Mesenchymal stem cell (in vitro differentiated cells and primary cell): Measurements from ENCODE around the gene TTC22.
A peak's percentile ranks its signal among the peaks of the same experiment; 100 is the strongest.

Experiments used
- DNase-seq: peaks from one replicate; pipeline ENCODE4 v3.0.0-alpha.2; 2013
- H2AFZ ChIP-seq: one replicate; pipeline ENCODE4 v1.6.1; 2013; ENCODE audit warnings: low read depth, mild to moderate bottlenecking, control low read depth, inconsistent platforms, low read length, moderate library complexity
- H2AK5ac ChIP-seq: 2 replicates; pipeline ENCODE4 v1.6.1; 2013; ENCODE audit warnings: low read length, moderate library complexity, mild to moderate bottlenecking, inconsistent platforms; ENCODE audit not compliant: severe bottlenecking
- H2BK120ac ChIP-seq: one replicate; pipeline ENCODE4 v1.6.1; 2013; ENCODE audit warnings: low read depth, mild to moderate bottlenecking, inconsistent platforms, low read length, moderate library complexity
- H2BK12ac ChIP-seq, 2 experiments: one replicate each; pipeline ENCODE4 v1.6.1; 2013; ENCODE audit warnings: inconsistent platforms in 2 of 2, low read length in 2 of 2, mild to moderate bottlenecking in 2 of 2, moderate library complexity in 2 of 2, control low read depth in 1 of 2
- H2BK15ac ChIP-seq: one replicate; pipeline ENCODE4 v1.6.1; 2013; ENCODE audit warnings: mild to moderate bottlenecking, low read depth, inconsistent platforms; ENCODE audit not compliant: poor library complexity, severe bottlenecking
- H2BK5ac ChIP-seq: 2 replicates; pipeline ENCODE4 v1.6.1; 2013; ENCODE audit warnings: low read depth, mild to moderate bottlenecking, low read length, control low read depth, inconsistent platforms; ENCODE audit not compliant: poor library complexity, severe bottlenecking
- H3K14ac ChIP-seq, 2 experiments: one replicate each; pipeline ENCODE4 v1.6.1; 2013; ENCODE audit warnings: inconsistent platforms in 2 of 2, low read length in 2 of 2, control low read depth in 1 of 2, mild to moderate bottlenecking in 1 of 2, moderate library complexity in 1 of 2
- H3K18ac ChIP-seq, 2 experiments: one replicate each; pipeline ENCODE4 v1.6.1; 2013; ENCODE audit warnings: inconsistent platforms in 2 of 2, low read length in 2 of 2, control low read depth in 1 of 2, low read depth in 1 of 2, mild to moderate bottlenecking in 1 of 2
- H3K23ac ChIP-seq, 2 experiments: one replicate each; pipeline ENCODE4 v1.6.1; 2013; ENCODE audit warnings: inconsistent platforms in 2 of 2, low read length in 2 of 2, mild to moderate bottlenecking in 2 of 2, moderate library complexity in 2 of 2, control low read depth in 1 of 2
- H3K27ac ChIP-seq: 2 replicates; pipeline ENCODE4 v1.5.1; 2013; ENCODE audit warnings: mild to moderate bottlenecking, moderate library complexity, low read length, control low read depth, inconsistent platforms; ENCODE audit not compliant: poor library complexity, severe bottlenecking
- H3K27me3 ChIP-seq, 2 experiments: 2 replicates each; pipeline versions ENCODE4 v1.6.1 to v1.7.0; 2013; ENCODE audit warnings: low read length in 2 of 2, mild to moderate bottlenecking in 2 of 2, moderate library complexity in 2 of 2, control low read depth in 1 of 2, inconsistent platforms in 1 of 2; ENCODE audit not compliant: control insufficient read depth in 1 of 2, insufficient read depth in 1 of 2
- H3K36me3 ChIP-seq, 2 experiments: 2 replicates each; pipeline versions ENCODE4 v1.6.1 to v1.7.0; 2013; ENCODE audit warnings: low read length in 2 of 2, control low read depth in 1 of 2, inconsistent platforms in 1 of 2, low read depth in 1 of 2, mild to moderate bottlenecking in 1 of 2; ENCODE audit not compliant: insufficient read depth in 2 of 2, control insufficient read depth in 1 of 2
- H3K4ac ChIP-seq, 2 experiments: one replicate each; pipeline ENCODE4 v1.6.1; 2013; ENCODE audit warnings: inconsistent platforms in 2 of 2, low read length in 2 of 2, mild to moderate bottlenecking in 2 of 2, moderate library complexity in 2 of 2, control low read depth in 1 of 2, low read depth in 1 of 2
- H3K4me1 ChIP-seq: 2 replicates; pipeline ENCODE4 v1.6.1; 2013; ENCODE audit warnings: low read depth, low read length, control low read depth; ENCODE audit not compliant: control insufficient read depth, insufficient read depth
- H3K4me2 ChIP-seq: 2 replicates; pipeline ENCODE4 v1.6.1; 2013; ENCODE audit warnings: low read length, mild to moderate bottlenecking, inconsistent platforms; ENCODE audit not compliant: poor library complexity, severe bottlenecking
- H3K4me3 ChIP-seq, 2 experiments: 2 replicates each; pipeline versions ENCODE4 v1.5.1 to v1.7.0; 2013; ENCODE audit warnings: low read length in 2 of 2, mild to moderate bottlenecking in 2 of 2, control low read depth in 1 of 2, low read depth in 1 of 2; ENCODE audit not compliant: insufficient read depth in 1 of 2
- H3K79me1 ChIP-seq: replicated peaks from 2 replicates; pipeline ENCODE4 v1.6.1; 2013; ENCODE audit warnings: mild to moderate bottlenecking, control low read depth, low read length, inconsistent platforms; ENCODE audit not compliant: poor library complexity, severe bottlenecking
- H3K9ac ChIP-seq: 2 replicates; pipeline ENCODE4 v1.7.0; 2013; ENCODE audit warnings: mild to moderate bottlenecking, low read length, moderate library complexity
- H3K9me3 ChIP-seq: 2 replicates; pipeline ENCODE4 v1.7.0; 2013; ENCODE audit warnings: mild to moderate bottlenecking, low read length; ENCODE audit not compliant: control insufficient read depth
- H4K8ac ChIP-seq: one replicate; pipeline ENCODE4 v1.6.1; 2013; ENCODE audit warnings: inconsistent platforms, mild to moderate bottlenecking, low read length, moderate library complexity
- H4K91ac ChIP-seq: one replicate; pipeline ENCODE4 v1.6.1; 2013; ENCODE audit warnings: mild to moderate bottlenecking, low read length, inconsistent platforms
- WGBS: methylation state at CpG from one replicate; pipeline ENCODE4 v1.1.7; 2013; ENCODE audit warnings: mixed read lengths; 5-methylcytosine and 5-hydroxymethylcytosine counted together

TTC22 gene

GRCh38 chr1:54798206-54798605 lies 2.9 kb downstream of the TTC22 start:
- Histone ChIP-seq H2BK120ac (no peak overlapping the region), H3K4ac (no peak overlapping the region), H3K23ac (no peak overlapping the region), H3K4me3 (no peak overlapping the region), H2AK5ac (no peak overlapping the region), H3K9ac (no peak overlapping the region), H3K4me1 (peaks cover 8% of the 10 kb centered on the region), H3K14ac (no peak overlapping the region), H2BK15ac (no peak overlapping the region), H4K91ac (no peak overlapping the region), H2AFZ (no peak overlapping the region), H2BK12ac (no peak overlapping the region), H3K4me2 (no peak overlapping the region), H3K36me3 (no peaks in the 10 kb centered on the region), H3K27me3 (peaks cover 27 to 40% of the 10 kb centered on the region in 2 experiments), H4K8ac (no peak overlapping the region), H3K9me3 (no peaks in the 10 kb centered on the region), H3K27ac (no peak overlapping the region), H3K18ac (no peak overlapping the region), H2BK5ac (no peak overlapping the region), H3K79me1 (no peaks in the 10 kb centered on the region)
- no peak for DNase-seq
- 75% methylated on average over 2 of the region's 3 CpGs for WGBS

DNA sequence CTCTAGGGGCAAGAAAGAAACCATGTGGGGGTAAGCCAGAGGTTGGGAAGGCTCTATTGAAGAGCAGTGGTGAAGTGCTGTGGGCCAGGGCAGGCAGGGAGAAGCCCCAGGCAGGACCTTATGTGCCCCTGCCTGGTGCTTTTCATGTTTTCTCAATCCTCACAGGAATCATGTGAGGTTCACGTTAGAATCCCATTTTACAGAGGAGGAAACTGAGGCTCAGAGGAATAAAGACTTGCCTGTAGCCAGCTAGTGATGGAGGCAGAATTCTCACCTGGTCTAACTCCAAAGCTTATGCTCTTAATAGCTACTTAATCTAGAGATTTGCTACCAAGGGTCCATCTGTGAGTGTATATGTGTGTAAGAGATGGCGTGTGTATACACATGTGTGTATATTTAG lies 4.2 kb downstream of the TTC22 start:
- no peak for DNase-seq
- 80% methylated on average over 2 of the region's 2 CpGs for WGBS
- H3K79me1 ChIP-seq, result no peaks in the 10 kb centered on the region

GRCh38 chr1:54795841-54796468 lies 5.2 kb downstream of the TTC22 start:
- H2BK120ac ChIP-seq, result no peak overlapping the region
- H4K8ac ChIP-seq, result no peak overlapping the region
- no peak overlapping the region for H3K9ac ChIP-seq
- H2AFZ ChIP-seq, result no peak overlapping the region
- H3K4ac ChIP-seq, result no peak overlapping the region
- peaks cover 8% of the 10 kb centered on the region for H3K9me3 ChIP-seq
- no peak overlapping the region for H3K18ac ChIP-seq
- H2BK5ac ChIP-seq, result no peak overlapping the region
- no peaks in the 10 kb centered on the region for H3K36me3 ChIP-seq
- DNase-seq, result no peak
- peak overlapping the region in 1 of 2 experiments; percentile 57 for H3K23ac ChIP-seq
- H3K27ac ChIP-seq, result no peak overlapping the region
- no peak overlapping the region for H3K14ac ChIP-seq
- no peak overlapping the region for H2BK15ac ChIP-seq
- no peak overlapping the region for H3K4me2 ChIP-seq
- peaks cover 5% of the 10 kb centered on the region for H3K4me1 ChIP-seq
- peak overlapping the region; percentile 3 for H4K91ac ChIP-seq
- 92% methylated on average over 18 of the region's 18 CpGs for WGBS
- no peak overlapping the region for H3K4me3 ChIP-seq
- H3K79me1 ChIP-seq, result no peaks in the 10 kb centered on the region
- H2BK12ac ChIP-seq, result no peak overlapping the region
- no peak overlapping the region for H2AK5ac ChIP-seq
- peaks cover 27 to 39% of the 10 kb centered on the region in 2 experiments for H3K27me3 ChIP-seq

More for the DNA sequence above, 4.2 kb downstream of the TTC22 start:
- no peak overlapping the region for H3K23ac ChIP-seq
- no peak overlapping the region for H2BK5ac ChIP-seq
- H2BK120ac ChIP-seq, result no peak overlapping the region
- no peak overlapping the region for H3K9ac ChIP-seq
- no peak overlapping the region for H2BK12ac ChIP-seq
- no peak overlapping the region for H4K91ac ChIP-seq
- H3K4ac ChIP-seq, result no peak overlapping the region
- H3K27ac ChIP-seq, result no peak overlapping the region
- H3K9me3 ChIP-seq, result peaks cover 4% of the 10 kb centered on the region
- no peak overlapping the region for H4K8ac ChIP-seq
- no peak overlapping the region for H2AK5ac ChIP-seq
- H2AFZ ChIP-seq, result no peak overlapping the region
- H3K14ac ChIP-seq, result no peak overlapping the region
- H3K4me1 ChIP-seq, result peaks cover 8% of the 10 kb centered on the region
- H3K18ac ChIP-seq, result no peak overlapping the region
- H2BK15ac ChIP-seq, result no peak overlapping the region
- H3K36me3 ChIP-seq, result no peaks in the 10 kb centered on the region
- peaks cover 27 to 43% of the 10 kb centered on the region in 2 experiments for H3K27me3 ChIP-seq
- no peak overlapping the region for H3K4me3 ChIP-seq
- no peak overlapping the region for H3K4me2 ChIP-seq

DNA sequence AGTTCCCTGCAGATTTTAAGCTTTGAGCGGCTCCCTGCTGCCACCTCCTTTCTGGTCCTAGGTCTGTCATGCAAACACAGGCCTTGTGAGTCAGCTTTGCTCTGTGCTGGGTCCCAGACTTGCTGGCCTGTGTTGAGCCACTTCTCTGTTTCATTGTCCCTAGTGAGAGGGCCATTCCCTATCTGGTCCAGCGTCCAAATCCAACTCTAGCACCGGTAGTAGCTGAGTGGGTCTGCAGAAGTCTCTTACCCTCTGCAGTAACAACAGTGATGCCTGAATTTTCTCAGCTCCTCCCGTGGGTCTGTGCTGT lies 5.8 kb downstream of the TTC22 start:
- no peaks in the 10 kb centered on the region for H3K36me3 ChIP-seq
- no peak for DNase-seq
- no peak overlapping the region for H3K27ac ChIP-seq
- H2AFZ ChIP-seq, result no peak overlapping the region
- H3K4me1 ChIP-seq, result peaks cover 4% of the 10 kb centered on the region
- H3K14ac ChIP-seq, result no peak overlapping the region
- no peak overlapping the region for H3K9ac ChIP-seq
- no peak overlapping the region for H2BK12ac ChIP-seq
- no peak overlapping the region for H3K18ac ChIP-seq
- no peak overlapping the region for H3K4me3 ChIP-seq
- H4K8ac ChIP-seq, result no peak overlapping the region
- H3K23ac ChIP-seq, result no peak overlapping the region
- H3K4ac ChIP-seq, result no peak overlapping the region
- no peak overlapping the region for H2BK15ac ChIP-seq
- H2AK5ac ChIP-seq, result no peak overlapping the region
- H2BK120ac ChIP-seq, result no peak overlapping the region
- WGBS, result 76% methylated on average over 3 of the region's 4 CpGs
- no peak overlapping the region for H3K4me2 ChIP-seq
- H4K91ac ChIP-seq, result no peak overlapping the region
- H3K79me1 ChIP-seq, result no peaks in the 10 kb centered on the region
- H2BK5ac ChIP-seq, result no peak overlapping the region
- peaks cover 8% of the 10 kb centered on the region for H3K9me3 ChIP-seq
- H3K27me3 ChIP-seq, result peaks cover 23 to 41% of the 10 kb centered on the region in 2 experiments
